8988T (cell line): ENCODE data around the gene PLEKHF1.

ENCODE experiments used
- DNase-seq: peaks from one replicate; pipeline ENCODE4 v3.0.0; 2011

The PLEKHF1 gene

DNA sequence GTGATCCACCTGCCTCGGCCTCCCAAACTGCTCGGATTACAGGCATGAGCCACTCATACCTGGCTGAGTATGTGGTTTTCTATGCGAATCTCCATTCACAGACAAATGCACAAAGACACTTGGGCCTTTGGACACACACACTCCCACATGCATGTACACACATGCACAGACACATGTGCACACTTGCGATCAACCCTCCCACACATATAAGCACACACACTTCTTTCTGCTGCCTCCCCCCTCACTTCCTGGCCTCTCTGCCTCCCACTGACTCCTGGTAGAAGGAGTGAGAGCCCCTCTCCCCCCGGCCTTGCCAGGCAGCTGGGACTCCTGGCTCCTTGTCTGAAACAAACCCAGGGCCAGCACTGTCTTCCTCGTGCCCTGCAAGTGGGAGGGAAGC is 29.3 kb upstream of the PLEKHF1 start:
- no peak for DNase-seq

- no peak for DNase-seq
These were observed 28.5 kb upstream of the PLEKHF1 start for GRCh38 chr19:29636553-29637360.

DNA sequence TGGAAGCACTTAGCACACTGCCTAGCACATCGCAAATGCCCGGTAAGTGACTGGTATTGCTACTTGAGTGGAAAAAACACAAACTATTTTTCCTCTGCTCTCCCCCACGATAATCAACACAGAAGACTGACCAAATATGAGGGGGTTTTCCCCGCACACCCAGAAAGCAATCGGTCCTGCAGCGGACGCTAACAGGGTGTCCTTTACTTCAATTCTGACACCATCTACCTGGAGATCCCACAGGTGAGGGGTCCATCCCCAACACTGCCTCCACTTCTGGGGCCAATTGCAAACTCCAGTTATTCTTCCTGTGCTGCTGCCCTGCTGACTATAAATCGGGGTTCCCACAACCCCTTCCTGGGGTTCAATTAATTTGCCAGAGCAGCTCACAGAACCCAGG is 26.2 kb upstream of the PLEKHF1 start:
- DNase-seq = no peak

DNA sequence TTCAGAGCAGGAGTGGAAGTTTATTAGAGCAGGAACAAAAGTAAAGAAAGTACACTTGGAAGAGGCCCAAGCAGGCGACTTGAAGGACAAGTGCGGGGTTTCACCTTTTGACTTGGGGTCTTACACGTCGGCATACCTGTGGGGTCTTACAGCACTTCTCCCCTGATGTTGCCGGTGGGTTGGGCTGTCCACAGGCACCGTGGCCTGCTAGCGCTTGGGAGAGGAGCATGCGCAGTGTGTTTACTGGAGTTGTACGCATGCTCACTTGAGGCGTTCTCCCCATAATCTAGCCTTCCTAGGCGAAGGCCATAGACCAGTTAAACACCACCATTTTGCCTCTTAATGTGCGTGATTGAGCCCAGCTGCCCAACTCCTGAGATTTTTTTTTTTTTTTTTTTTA is 25.0 kb upstream of the PLEKHF1 start:
- DNase-seq = no peak

DNA sequence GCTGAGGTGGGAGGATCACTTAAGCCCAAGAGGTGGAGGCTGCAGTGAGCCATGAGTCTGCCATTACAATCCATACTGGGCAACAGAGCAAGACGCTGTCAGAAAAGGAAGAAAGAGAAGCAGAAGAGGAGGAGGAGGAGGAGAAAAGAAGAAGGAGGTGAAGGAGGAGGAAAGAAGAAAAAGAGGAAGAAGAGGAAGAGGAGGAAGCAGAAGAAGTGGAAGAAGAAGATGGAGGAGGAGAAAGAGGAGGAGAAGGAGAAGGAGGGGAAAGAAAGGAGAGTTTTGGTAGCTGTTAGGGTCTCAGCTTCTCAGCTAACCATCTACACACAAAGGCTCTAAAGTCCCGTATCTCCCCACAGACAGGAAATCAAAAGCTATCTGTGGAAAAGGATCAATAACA is 23.7 kb upstream of the PLEKHF1 start:
- no peak for DNase-seq

- no peak for DNase-seq
These were observed 21.8 kb upstream of the PLEKHF1 start for GRCh38 chr19:29643361-29643935.

DNA sequence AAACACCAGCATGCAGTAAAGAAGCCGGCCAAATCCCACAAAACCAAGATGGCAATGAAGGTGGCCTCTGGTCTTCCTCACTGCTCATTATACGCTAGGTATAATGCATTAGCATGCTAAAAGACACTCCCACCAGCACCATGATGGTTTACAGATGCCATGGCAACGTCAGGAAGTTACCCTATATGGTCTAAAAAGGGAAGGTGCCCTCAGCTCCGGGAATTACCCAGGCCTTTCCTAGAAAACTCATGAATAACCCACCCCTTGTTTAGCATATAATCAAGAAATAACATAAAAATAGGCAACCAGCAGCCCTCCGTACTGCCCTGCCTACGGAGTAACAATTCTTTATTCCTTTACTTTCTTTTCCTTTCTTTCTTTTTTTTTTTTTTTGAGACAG is 21.1 kb upstream of the PLEKHF1 start:
- DNase-seq = no peak

- DNase-seq = no peak
These were observed 19.8 kb upstream of the PLEKHF1 start for GRCh38 chr19:29645491-29645867.

DNA sequence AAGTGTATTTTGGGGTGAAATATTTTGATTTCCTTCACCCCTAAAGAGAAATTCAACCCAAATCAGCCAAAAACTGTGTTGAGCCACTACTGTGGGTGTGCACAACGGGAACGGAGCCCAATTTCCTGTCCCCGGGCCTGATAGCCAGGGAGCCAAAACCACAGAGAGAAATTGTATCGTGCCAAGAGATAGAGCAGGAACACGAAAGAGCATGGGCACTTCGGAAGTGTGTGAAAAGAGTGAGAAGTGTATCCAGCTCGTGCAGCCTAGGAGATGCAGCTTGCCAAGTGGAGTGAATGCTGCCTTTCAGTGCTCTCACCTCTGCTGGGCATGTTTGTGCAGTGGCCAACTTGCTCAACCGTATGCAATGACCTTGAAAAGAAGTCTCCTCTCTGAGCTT is 19.4 kb upstream of the PLEKHF1 start:
- no peak for DNase-seq

DNA sequence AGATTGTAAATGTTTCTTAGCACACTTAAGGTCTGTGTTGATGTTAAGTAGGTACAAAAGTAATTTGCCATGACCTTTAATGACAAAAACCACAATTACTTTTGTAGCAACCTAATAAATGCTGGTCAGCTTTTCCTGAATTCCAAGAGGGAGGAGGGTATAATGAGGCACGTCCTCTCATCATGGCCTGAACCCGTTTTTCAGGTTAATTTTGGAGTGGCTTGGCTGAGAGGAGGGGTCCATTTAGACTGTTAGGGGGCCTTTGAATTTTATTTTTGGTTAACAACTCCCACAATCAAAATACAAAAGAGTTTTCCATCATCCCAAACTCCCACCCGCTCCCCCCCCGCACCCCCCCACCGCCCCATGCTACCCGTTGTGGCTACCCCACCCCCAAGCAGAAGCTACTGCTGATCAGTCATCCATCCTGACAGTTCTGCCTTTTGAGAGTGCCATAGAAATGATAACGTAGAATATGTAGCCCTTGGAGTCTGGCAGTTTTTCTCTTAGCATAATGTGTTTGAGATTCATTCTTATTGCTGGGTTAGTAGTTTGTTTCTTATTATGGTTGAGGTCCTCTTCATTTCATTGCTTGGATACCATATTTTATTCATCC is 14.4 kb upstream of the PLEKHF1 start:
- no peak for DNase-seq

DNA sequence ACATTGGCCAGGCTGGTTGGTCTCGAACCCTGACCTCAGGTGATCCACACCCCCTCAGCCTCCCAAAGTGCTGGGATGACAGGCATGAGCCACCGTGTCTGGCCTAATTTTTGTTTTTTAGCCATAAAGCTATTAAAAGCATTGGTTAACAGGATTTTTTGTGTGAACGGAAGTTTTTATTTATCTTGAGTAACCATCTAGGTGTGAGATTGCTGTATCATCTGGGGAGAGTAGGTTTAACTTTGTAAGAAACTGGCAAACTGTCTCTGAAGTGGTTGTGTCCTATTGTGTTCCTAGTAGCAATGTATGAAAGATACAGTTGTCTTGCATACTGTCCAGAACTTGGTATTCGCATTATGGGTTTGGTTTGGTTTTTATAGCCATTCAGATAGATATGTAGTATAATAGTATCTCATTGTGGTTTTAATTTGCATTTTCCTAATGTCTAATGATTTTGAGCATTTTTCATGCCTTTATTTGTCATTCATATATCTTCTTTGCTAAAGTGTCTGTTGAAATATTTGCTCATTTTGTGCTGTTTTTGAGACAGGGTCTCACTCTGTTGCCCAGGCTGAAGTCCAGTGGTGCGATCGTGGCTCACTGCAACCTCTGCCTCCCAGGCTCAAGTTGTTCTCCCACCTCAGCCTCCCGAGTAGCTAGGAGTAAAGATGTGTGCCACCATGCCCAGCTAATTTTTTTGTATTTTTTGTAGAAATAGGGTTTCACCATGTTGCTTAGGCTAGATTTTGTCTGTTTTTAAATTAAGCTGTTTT is 13.5 kb upstream of the PLEKHF1 start:
- DNase-seq = no peak

DNA sequence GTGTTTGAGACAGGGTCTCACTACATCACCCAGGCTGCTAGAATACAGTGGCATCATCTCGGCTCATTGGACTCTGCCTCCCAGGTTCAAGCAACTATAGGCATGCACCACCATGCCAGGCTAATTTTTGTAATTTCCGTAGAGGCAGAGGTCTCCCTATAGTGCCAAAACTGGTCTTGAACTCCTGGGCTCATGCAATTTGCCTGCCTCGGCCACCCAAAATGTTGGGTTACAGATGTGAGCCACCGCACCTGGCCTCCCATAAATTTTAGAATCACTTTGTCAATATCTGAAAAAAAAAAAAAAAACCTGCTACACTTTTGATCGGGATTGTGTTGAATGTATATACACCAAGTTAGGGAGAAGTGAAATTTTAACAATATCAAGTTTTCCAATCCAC is 11.9 kb upstream of the PLEKHF1 start:
- no peak for DNase-seq

- DNase-seq = no peak
These were observed 9.5 kb upstream of the PLEKHF1 start for GRCh38 chr19:29655648-29656335.

GRCh38 chr19:29658221-29658991 is 6.9 kb upstream of the PLEKHF1 start:
- no peak for DNase-seq

DNA sequence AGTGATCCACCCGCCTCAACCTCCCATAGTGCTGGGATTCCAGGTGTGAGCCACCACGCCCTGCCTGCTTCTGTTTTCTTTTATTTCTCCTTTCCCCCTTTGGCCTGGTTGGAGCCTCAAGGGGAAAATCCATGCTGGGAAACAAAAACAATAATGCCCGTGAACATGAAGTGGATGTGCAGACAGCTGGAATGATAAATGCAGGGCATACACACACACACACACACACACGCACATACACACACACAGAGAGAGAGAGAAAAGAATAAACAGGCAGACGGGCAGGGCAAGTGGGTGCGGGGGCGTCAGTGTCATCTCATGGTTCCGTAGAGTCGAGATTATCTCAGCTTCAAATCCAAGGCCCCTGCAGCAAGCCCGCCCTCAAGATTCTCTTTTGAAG is 4.4 kb upstream of the PLEKHF1 start:
- no peak for DNase-seq

GRCh38 chr19:29662278-29662603 is 3.0 kb upstream of the PLEKHF1 start:
- DNase-seq = no peak

GRCh38 chr19:29662604-29663404 is 2.5 kb upstream of the PLEKHF1 start:
- DNase-seq = peak; percentile 78

GRCh38 chr19:29663861-29664752 is 1.2 kb upstream of the PLEKHF1 start:
- peak; percentile 23 for DNase-seq

DNA sequence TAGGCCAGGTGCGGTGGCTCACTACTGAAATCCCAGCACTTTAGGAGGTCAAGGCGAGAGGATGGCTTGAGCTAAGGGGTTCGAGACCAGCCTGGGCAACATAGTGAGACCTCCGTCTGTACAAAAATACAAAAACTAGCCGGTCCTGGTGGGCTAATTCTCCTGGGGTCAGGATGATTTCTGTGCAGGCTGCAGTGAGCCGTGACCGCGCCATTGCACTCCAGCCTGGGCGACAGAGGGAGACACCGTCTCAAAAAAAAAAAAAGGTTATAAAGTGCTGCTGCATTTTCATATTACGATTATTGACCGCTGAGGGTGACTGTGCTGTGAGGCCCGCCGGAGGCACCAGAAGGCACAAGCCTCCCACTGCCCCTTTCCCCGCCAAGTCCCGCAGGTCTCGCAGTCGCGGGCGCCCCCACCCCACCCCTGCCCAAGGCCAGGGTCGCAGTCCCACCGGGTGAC is 477 bp upstream of the PLEKHF1 start:
- no peak for DNase-seq
